Epidermal melanocyte (primary cell): Measurements from ENCODE around the gene MEGF9.

Experiments used
- DNase-seq: peaks from one replicate; pipeline ENCODE4 v3.0.0; 2011; ENCODE audit warnings: low spot score; ENCODE audit not compliant: insufficient read length

The MEGF9 gene

GRCh38 chr9:120626512-120626911, 87.8 kb downstream of the MEGF9 start:
- DNase-seq: no peak

GRCh38 chr9:120625222-120625621, 89.0 kb downstream of the MEGF9 start:
- no peak for DNase-seq

GRCh38 chr9:120622790-120623189, 91.5 kb downstream of the MEGF9 start:
- DNase-seq: no peak

GRCh38 chr9:120621941-120622340, 92.3 kb downstream of the MEGF9 start:
- no peak for DNase-seq

- peak; percentile 59 for DNase-seq
These were observed 94.3 kb downstream of the MEGF9 start for GRCh38 chr9:120619751-120620655.

- no peak for DNase-seq
These were observed 97.0 kb downstream of the MEGF9 start for GRCh38 chr9:120616966-120617935.

GRCh38 chr9:120612218-120612617, 102.1 kb downstream of the MEGF9 start:
- DNase-seq: no peak

- no peak for DNase-seq
These were observed 102.6 kb downstream of the MEGF9 start for GRCh38 chr9:120611690-120612068.

- DNase-seq: no peak
These were observed 103.1 kb downstream of the MEGF9 start for GRCh38 chr9:120610975-120611689.

GRCh38 chr9:120609636-120610035, 104.6 kb downstream of the MEGF9 start:
- DNase-seq: no peak

- DNase-seq: no peak
These were observed 105.8 kb downstream of the MEGF9 start for GRCh38 chr9:120608421-120608820.

- DNase-seq: no peak
These were observed 110.7 kb downstream of the MEGF9 start for GRCh38 chr9:120603591-120603990.

GRCh38 chr9:120603010-120603409, 111.3 kb downstream of the MEGF9 start:
- no peak for DNase-seq

- DNase-seq: no peak
These were observed 120.4 kb downstream of the MEGF9 start for GRCh38 chr9:120593955-120594277.

- DNase-seq: no peak
These were observed 120.9 kb downstream of the MEGF9 start for GRCh38 chr9:120593250-120593954.

GRCh38 chr9:120592210-120592609, 122.1 kb downstream of the MEGF9 start:
- DNase-seq: no peak

- DNase-seq: no peak
These were observed 126.9 kb downstream of the MEGF9 start for GRCh38 chr9:120587328-120587727.

GRCh38 chr9:120583958-120584369, 130.3 kb downstream of the MEGF9 start:
- DNase-seq: peak; percentile 73

- peak; percentile 84 for DNase-seq
These were observed 134.0 kb downstream of the MEGF9 start, which contains the start of gene CDK5RAP2 for GRCh38 chr9:120580051-120580896. Gene CDK5RAP2 (minus strand): TSS chr9:120580167. CDS start chr9:120579978, 189 bp downstream.
